Panc1 (cell line): ENCODE measurements around the gene S100A6. TPM values are rescaled to one million over a fixed set of nuclear protein-coding genes. Genes with fewer than 3 reads are reported as not detected.

Experiments used
- ATAC-seq: fragments of 200-7000 bp; cut with Tn5 transposase; 2 replicates; pipeline ENCODE4 v1.9.1; 2020; ENCODE audit warnings: mild to moderate bottlenecking, moderate library complexity
- BruUV-seq: library from RNA; stranded (reverse); fragments of 400-500 nt; replicated peaks from 2 replicates; lab custom pipeline; 2021; lab: Mats Ljungman, UMichigan
- CTCF ChIA-PET: fragments of 300-600 bp; sonication (Branson Sonifier 250); formaldehyde crosslinking; loops from one replicate; lab custom pipeline; 2022; ENCODE audit warnings: antibody characterized with exemption; lab: Charles Lee
- POLR2A ChIA-PET: fragments of 300-600 bp; sonication (Branson Sonifier 250); formaldehyde crosslinking; loops from one replicate; lab custom pipeline; 2022; ENCODE audit warnings: antibody characterized with exemption; lab: Charles Lee
- DNase-seq: peaks from one replicate; pipeline ENCODE4 v3.0.0-alpha.2; 2010; ENCODE audit warnings: low read depth, low spot score
- H3K27ac ChIP-seq: 2 replicates; pipeline ENCODE4 v1.5.1; 2011; ENCODE audit warnings: mild to moderate bottlenecking, low read length, inconsistent platforms
- H3K27me3 ChIP-seq: fragments of 200-500 bp; sonication (Bioruptor generic); 2 replicates; pipeline ENCODE4 v1.6.0; 2014; ENCODE audit warnings: low read length, inconsistent platforms; ENCODE audit not compliant: control insufficient read depth, insufficient read depth
- H3K36me3 ChIP-seq: fragments of 200-500 bp; sonication (Bioruptor generic); 2 replicates; pipeline ENCODE4 v1.5.1; 2014; ENCODE audit warnings: inconsistent platforms, mild to moderate bottlenecking, low read length, moderate library complexity; ENCODE audit not compliant: control insufficient read depth, insufficient read depth
- H3K4me1 ChIP-seq: 2 replicates; pipeline ENCODE4 v1.5.1; 2011; ENCODE audit warnings: inconsistent platforms, mild to moderate bottlenecking, low read length, moderate library complexity; ENCODE audit not compliant: control insufficient read depth, insufficient read depth
- H3K4me3 ChIP-seq, 2 experiments: 2 replicates each; pipeline ENCODE4 v1.5.1; 2011 to 2012; ENCODE audit warnings: low read depth in 2 of 2, low read length in 2 of 2, mild to moderate bottlenecking in 2 of 2, inconsistent platforms in 1 of 2, moderate library complexity in 1 of 2
- H3K9me3 ChIP-seq: fragments of 200-500 bp; sonication (Bioruptor generic); 2 replicates; pipeline ENCODE4 v1.5.1; 2014; ENCODE audit warnings: low read depth, mild to moderate bottlenecking, inconsistent platforms, low read length, moderate library complexity; ENCODE audit not compliant: control insufficient read depth, insufficient read depth
- POLR2AphosphoS5 ChIP-seq: IDR thresholded peaks from 2 replicates; pipeline ENCODE4 v1.6.1; 2012; ENCODE audit warnings: mild to moderate bottlenecking, low read depth, low read length, moderate library complexity
- REST ChIP-seq, 2 experiments: IDR thresholded peaks; 2 replicates each; pipeline ENCODE4 v1.6.1; 2011 to 2012; ENCODE audit warnings: low read depth in 2 of 2, control low read depth in 1 of 2, low read length in 1 of 2, mild to moderate bottlenecking in 1 of 2, moderate library complexity in 1 of 2; ENCODE audit not compliant: insufficient read depth in 1 of 2
- SIN3A ChIP-seq: IDR thresholded peaks from 2 replicates; pipeline ENCODE4 v1.6.1; 2012; ENCODE audit warnings: low read depth, mild to moderate bottlenecking, low read length, moderate library complexity, borderline replicate concordance; ENCODE audit not compliant: insufficient read depth
- TCF7L2 ChIP-seq: IDR thresholded peaks from 2 replicates; pipeline ENCODE4 v1.6.1; 2011; ENCODE audit warnings: mild to moderate bottlenecking, low read depth, low read length, inconsistent platforms
- in situ Hi-C: cut with HindIII; loops from 2 replicates; pipeline ENCODE4 v1.10.0; 2016; ENCODE audit warnings: low sequenced_read_pairs, low pct_unique_long_range_greater_than_20kb
- intact Hi-C: fragments of 100-400 bp; cut with micrococcal nuclease; formaldehyde crosslinking; loops from one replicate; pipeline ENCODE4 v1.10.0; 2022; ENCODE audit not compliant: unreplicated experiment
- total RNA-seq: library from RNA; stranded (reverse); gene quantifications from one replicate; pipeline ENCODE4 v1.2.1, GENCODE V29; 2021; ENCODE audit not compliant: unreplicated experiment
- TF ChIP-seq, protein P1 (sequence below): fragments of 450-650 bp; IDR thresholded peaks from 2 replicates; pipeline ENCODE4 v1.5.1; 2017; ENCODE audit warnings: mild to moderate bottlenecking

The S100A6 gene
- total RNA-seq, 1 experiment from 2014 or later: 1,986 TPM

DNA sequence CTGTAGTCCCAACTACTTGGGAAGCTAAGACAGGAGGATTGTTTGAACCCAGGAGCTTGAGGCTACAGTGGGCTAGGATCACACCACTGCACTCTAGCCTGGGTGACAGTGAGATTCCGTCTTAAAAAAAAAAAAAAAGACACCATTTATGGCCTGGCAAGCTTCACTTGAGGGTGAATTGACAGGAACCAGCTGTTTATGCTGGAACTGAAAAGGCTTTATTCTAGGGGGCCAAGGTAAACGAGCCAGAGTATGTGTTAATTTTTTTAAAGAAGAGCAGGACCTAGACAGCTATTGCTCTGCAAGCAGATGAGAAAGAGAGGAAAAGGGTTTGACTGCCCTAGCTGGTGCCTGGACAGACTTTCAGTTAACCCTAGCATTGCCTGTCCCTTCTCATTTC lies 37.0 kb downstream of the S100A6 start:
- no TSS peak for BruUV-seq
- Histone ChIP-seq H3K27ac (no peak overlapping the region), H3K4me1 (peaks cover 4% of the 10 kb centered on the region; the same call in 1 of the 2 replicates), H3K36me3 (no peaks in the 10 kb centered on the region), H3K27me3 (no peaks in the 10 kb centered on the region), H3K4me3 (no peak overlapping the region), H3K9me3 (no peaks in the 10 kb centered on the region)
- in situ Hi-C loops: loop anchor here (10.0 kb wide), 1 partner anchor 144 kb away; the partner anchor contains the start of gene S100A9
- ChIA-PET CTCF (no interaction called here), POLR2A (interaction anchor here (0.5 kb wide), 1 partner anchor 72 kb away, joined by 10 read pairs; no protein-coding TSS in a partner anchor)
- TF ChIP-seq, protein P1, sequence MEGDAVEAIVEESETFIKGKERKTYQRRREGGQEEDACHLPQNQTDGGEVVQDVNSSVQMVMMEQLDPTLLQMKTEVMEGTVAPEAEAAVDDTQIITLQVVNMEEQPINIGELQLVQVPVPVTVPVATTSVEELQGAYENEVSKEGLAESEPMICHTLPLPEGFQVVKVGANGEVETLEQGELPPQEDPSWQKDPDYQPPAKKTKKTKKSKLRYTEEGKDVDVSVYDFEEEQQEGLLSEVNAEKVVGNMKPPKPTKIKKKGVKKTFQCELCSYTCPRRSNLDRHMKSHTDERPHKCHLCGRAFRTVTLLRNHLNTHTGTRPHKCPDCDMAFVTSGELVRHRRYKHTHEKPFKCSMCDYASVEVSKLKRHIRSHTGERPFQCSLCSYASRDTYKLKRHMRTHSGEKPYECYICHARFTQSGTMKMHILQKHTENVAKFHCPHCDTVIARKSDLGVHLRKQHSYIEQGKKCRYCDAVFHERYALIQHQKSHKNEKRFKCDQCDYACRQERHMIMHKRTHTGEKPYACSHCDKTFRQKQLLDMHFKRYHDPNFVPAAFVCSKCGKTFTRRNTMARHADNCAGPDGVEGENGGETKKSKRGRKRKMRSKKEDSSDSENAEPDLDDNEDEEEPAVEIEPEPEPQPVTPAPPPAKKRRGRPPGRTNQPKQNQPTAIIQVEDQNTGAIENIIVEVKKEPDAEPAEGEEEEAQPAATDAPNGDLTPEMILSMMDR: no peak
- TF ChIP-seq POLR2AphosphoS5 (no peak), SIN3A (no peak), TCF7L2 (no peak), REST (IDR thresholded peaks at IDR 0.05; ENCODE audit: insufficient read depth in 1 of 2, low read depth in 2 of 2, low read length in 1 of 2) (no peak)
- no peak for ATAC-seq
- intact Hi-C loops: loop anchor here (10.0 kb wide), 1 partner anchor 94 kb away; no protein-coding TSS in a partner anchor
- no peak for DNase-seq

GRCh38 chr1:153495536-153495935 lies 40.3 kb downstream of the S100A6 start:
- BruUV-seq: no TSS peak
- Histone ChIP-seq H3K36me3 (no peaks in the 10 kb centered on the region), H3K27me3 (no peaks in the 10 kb centered on the region), H3K4me3 (no peak overlapping the region), H3K27ac (peak overlapping the region; percentile 25; the same call in 1 of the 2 replicates), H3K9me3 (no peaks in the 10 kb centered on the region), H3K4me1 (peaks cover 8% of the 10 kb centered on the region)
- CTCF ChIA-PET: interaction anchor here (0.6 to 3.2 kb wide), 10 partner anchors 11 to 254 kb away, joined by 3 to 26 read pairs (median 3); partner anchors contain the start of gene S100A9
- ATAC-seq (peak; percentile 22; the same call in 1 of the 2 replicates), DNase-seq (no peak)
- POLR2A ChIA-PET: no interaction called here
- in situ Hi-C loops (loop anchor here (10.0 kb wide), 1 partner anchor 141 kb away; the partner anchor contains the start of gene S100A9), intact Hi-C loops (loop anchor here (1.0 to 10.0 kb wide), 2 partner anchors 91 to 143 kb away; no protein-coding TSS in a partner anchor)
- TF ChIP-seq POLR2AphosphoS5 (no peak), TCF7L2 (no peak), REST (IDR thresholded peaks at IDR 0.05; ENCODE audit: insufficient read depth in 1 of 2, low read depth in 2 of 2, low read length in 1 of 2) (no peak), SIN3A (no peak)
- TF ChIP-seq, protein P1: no peak
